Stomach (tissue), 4 donors: ENCODE measurements around the gene FAHD1.

ENCODE experiments used
- EP300 ChIP-seq: sonication (generic); formaldehyde crosslinking; IDR thresholded peaks from one replicate; pipeline ENCODE4 v1.6.1; 2017; ENCODE audit warnings: antibody characterized with exemption
- POLR2A ChIP-seq, 4 donors: fragments of 450-650 bp; IDR thresholded peaks; one replicate each; pipeline ENCODE4 v1.6.1; 2016; ENCODE audit warnings: antibody characterized with exemption in 4 of 4, control low read depth in 2 of 4, mild to moderate bottlenecking in 1 of 4, moderate library complexity in 1 of 4
- POLR2AphosphoS5 ChIP-seq, 3 donors: sonication (generic); formaldehyde crosslinking; IDR thresholded peaks; one replicate each; pipeline ENCODE4 v1.6.1; 2016; ENCODE audit warnings: antibody characterized with exemption in 3 of 3
- TF ChIP-seq, protein P1 (sequence below), 7 experiments: fragments of 450-650 bp in 4 of 7; fragments of 200-600 bp in 3 of 7; sonication (generic) in 3 of 7; IDR thresholded peaks; one replicate each; pipeline ENCODE4 v1.5.1; 2016 to 2019; ENCODE audit warnings: antibody characterized with exemption in 7 of 7, control low read depth in 2 of 7, mild to moderate bottlenecking in 1 of 7

DNA sequence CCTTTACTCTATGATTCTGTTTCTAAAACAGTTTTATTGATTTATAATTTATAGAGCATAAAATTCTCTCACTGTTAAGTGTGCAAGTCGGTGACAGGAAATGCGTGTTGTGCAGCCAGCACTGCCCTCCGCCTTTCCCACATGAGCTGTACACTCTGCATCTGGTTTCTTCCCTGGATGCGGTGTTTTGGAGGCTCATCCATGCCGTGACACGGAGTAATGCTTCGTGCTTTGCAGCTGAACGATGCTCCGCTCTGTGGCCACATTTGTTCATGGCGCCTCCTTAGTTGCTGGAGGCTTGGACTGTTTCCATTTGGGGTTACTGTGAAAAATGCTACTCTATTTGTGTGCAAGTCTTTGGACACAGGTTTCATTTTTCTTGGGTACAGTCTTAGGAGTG lies 26.3 kb upstream of the FAHD1 start:
- TF ChIP-seq, protein P1, sequence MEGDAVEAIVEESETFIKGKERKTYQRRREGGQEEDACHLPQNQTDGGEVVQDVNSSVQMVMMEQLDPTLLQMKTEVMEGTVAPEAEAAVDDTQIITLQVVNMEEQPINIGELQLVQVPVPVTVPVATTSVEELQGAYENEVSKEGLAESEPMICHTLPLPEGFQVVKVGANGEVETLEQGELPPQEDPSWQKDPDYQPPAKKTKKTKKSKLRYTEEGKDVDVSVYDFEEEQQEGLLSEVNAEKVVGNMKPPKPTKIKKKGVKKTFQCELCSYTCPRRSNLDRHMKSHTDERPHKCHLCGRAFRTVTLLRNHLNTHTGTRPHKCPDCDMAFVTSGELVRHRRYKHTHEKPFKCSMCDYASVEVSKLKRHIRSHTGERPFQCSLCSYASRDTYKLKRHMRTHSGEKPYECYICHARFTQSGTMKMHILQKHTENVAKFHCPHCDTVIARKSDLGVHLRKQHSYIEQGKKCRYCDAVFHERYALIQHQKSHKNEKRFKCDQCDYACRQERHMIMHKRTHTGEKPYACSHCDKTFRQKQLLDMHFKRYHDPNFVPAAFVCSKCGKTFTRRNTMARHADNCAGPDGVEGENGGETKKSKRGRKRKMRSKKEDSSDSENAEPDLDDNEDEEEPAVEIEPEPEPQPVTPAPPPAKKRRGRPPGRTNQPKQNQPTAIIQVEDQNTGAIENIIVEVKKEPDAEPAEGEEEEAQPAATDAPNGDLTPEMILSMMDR (IDR thresholded peaks at IDR 0.05), result no peak
- TF ChIP-seq POLR2AphosphoS5 (IDR thresholded peaks at IDR 0.05) (no peak), POLR2A (IDR thresholded peaks at IDR 0.05) (no peak), EP300 (no peak)
